ENCODE data around the gene ANXA1. TPM values are rescaled to one million over a fixed set of nuclear protein-coding genes. Genes with fewer than 3 reads are reported as not detected.

The ANXA1 gene
- total RNA-seq, 2 donors from 2014 or later: 0.82 to 8.9 TPM

DNA sequence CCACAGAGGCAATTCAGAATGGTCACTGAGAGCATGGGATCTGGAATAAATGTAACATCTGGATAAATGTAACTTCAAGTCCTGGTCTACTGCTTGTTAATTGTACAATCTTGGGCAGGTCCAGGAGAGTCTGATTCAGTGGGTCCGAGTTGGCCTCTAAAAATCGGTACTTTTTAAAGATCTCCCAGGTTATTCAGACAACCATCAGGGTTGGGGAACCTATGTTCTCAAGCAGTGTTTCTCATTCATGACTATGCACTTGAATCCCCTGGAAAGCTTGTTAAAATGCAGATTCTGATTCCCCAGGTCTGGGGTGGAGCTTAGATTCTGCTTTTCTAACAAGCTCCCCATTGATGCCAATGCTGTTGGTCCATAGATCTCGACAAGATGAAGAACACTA is 14.8 kb downstream of the ANXA1 start:
- Mint-ChIP-seq H3K27ac (no peak overlapping the region), H3K4me1 (peaks cover 8% of the 10 kb centered on the region), H3K9me3 (no peaks in the 10 kb centered on the region), H3K36me3 (ENCODE audit: low read depth) (no peaks in the 10 kb centered on the region), H3K27me3 (ENCODE audit: insufficient read depth) (peaks cover 2% of the 10 kb centered on the region), H3K4me3 (no peak overlapping the region)
- WGBS, 2 experiments (ENCODE audit: insufficient coverage in 1 of 2, insufficient read length in 1 of 2): 90 to 94% methylated on average over 2 to 3 of the region's 3 CpGs
- Histone ChIP-seq H3K36me3 (ENCODE audit: control insufficient read depth, insufficient read depth, low read length) (no peaks in the 10 kb centered on the region), H3K4me1 (ENCODE audit: control insufficient read depth, insufficient read depth, low read length) (no peaks in the 10 kb centered on the region), H3K9ac (ENCODE audit: extremely low read depth, low read length, poor library complexity, severe bottlenecking) (no peak overlapping the region), H3K9me3 (ENCODE audit: control insufficient read depth, low read length) (no peaks in the 10 kb centered on the region), H3K27ac (ENCODE audit: low read depth, low read length) (no peak overlapping the region), H3K4me3 (ENCODE audit: low read length) (no peak overlapping the region), H3K27me3 (ENCODE audit: control insufficient read depth, insufficient read depth, low read length, poor library complexity, severe bottlenecking) (no peaks in the 10 kb centered on the region)
- TF ChIP-seq, protein P1, sequence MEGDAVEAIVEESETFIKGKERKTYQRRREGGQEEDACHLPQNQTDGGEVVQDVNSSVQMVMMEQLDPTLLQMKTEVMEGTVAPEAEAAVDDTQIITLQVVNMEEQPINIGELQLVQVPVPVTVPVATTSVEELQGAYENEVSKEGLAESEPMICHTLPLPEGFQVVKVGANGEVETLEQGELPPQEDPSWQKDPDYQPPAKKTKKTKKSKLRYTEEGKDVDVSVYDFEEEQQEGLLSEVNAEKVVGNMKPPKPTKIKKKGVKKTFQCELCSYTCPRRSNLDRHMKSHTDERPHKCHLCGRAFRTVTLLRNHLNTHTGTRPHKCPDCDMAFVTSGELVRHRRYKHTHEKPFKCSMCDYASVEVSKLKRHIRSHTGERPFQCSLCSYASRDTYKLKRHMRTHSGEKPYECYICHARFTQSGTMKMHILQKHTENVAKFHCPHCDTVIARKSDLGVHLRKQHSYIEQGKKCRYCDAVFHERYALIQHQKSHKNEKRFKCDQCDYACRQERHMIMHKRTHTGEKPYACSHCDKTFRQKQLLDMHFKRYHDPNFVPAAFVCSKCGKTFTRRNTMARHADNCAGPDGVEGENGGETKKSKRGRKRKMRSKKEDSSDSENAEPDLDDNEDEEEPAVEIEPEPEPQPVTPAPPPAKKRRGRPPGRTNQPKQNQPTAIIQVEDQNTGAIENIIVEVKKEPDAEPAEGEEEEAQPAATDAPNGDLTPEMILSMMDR (conservative IDR thresholded peaks at IDR 0.05): no peak
- DNase-seq: no peak

DNA sequence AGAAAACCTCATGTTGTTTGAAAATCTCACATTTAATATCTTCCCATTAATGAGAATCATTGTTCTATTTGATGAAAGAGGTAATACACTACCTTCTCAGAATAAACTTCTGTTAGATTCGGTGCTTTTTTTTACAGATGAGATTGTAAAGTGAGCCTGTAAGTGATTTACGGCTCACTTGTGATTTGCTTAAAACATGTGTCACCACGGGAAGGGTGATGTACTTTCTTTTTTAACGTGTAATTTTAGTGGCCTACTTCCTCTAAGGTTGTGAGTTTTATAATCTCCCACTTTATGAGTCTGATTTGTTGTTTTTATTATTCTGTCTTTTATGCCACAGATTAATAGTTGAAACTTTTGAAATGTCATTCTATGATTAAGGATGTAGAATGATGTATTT is 15.9 kb downstream of the ANXA1 start:
- TF ChIP-seq, protein P1 (conservative IDR thresholded peaks at IDR 0.05): no peak
- Histone ChIP-seq H3K4me3 (ENCODE audit: low read length) (no peak overlapping the region), H3K9ac (ENCODE audit: extremely low read depth, low read length, poor library complexity, severe bottlenecking) (no peak overlapping the region), H3K27me3 (ENCODE audit: control insufficient read depth, insufficient read depth, low read length, poor library complexity, severe bottlenecking) (no peaks in the 10 kb centered on the region), H3K4me1 (ENCODE audit: control insufficient read depth, insufficient read depth, low read length) (no peaks in the 10 kb centered on the region), H3K36me3 (ENCODE audit: control insufficient read depth, insufficient read depth, low read length) (no peaks in the 10 kb centered on the region), H3K9me3 (ENCODE audit: control insufficient read depth, low read length) (no peaks in the 10 kb centered on the region), H3K27ac (ENCODE audit: low read depth, low read length) (no peak overlapping the region)
- no peak overlapping the region for H3K4me3 Mint-ChIP-seq
- H3K9me3 Mint-ChIP-seq: no peaks in the 10 kb centered on the region
- peaks cover 8% of the 10 kb centered on the region for H3K4me1 Mint-ChIP-seq
- no peak overlapping the region for H3K27ac Mint-ChIP-seq
- peaks cover 2% of the 10 kb centered on the region for H3K27me3 Mint-ChIP-seq (ENCODE audit: insufficient read depth)
- 83 to 95% methylated on average over 3 to 4 of the region's 4 CpGs for WGBS, 2 experiments (ENCODE audit: insufficient coverage in 1 of 2, insufficient read length in 1 of 2)
- no peak for DNase-seq
- H3K36me3 Mint-ChIP-seq (ENCODE audit: low read depth): no peaks in the 10 kb centered on the region

DNA sequence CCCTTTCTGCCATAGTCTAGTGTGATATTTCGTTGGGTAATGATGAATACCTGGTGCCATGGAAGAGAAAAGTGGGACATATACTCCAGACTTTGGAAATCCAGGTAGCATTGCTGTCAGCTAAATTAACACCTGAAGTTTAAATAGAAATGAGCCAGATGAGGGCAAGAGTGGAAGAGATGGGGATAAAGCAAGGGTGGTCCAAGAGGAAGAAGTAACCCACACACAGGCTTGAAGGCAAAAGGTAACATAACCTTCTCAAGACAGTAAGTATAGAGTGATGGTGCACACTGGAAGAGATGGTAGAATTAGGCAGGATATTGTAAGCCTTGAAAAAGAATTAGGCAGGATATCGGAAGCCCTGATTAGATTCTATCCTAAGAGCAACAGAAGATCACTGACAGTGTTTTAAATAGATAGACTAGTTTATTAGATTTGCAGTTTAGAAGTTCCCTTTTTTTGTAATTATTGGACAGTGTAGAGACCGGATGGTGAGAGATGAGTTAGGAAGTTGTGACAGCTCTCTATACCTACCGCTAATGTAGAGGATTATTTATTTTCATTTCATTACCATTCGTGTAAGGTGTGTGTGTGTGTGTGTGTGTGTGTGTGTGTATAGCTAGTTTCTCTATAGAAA is 16.8 kb downstream of the ANXA1 start:
- Mint-ChIP-seq H3K27ac (no peak overlapping the region), H3K4me1 (peaks cover 10% of the 10 kb centered on the region), H3K36me3 (ENCODE audit: low read depth) (no peaks in the 10 kb centered on the region), H3K27me3 (ENCODE audit: insufficient read depth) (peaks cover 2% of the 10 kb centered on the region), H3K4me3 (no peak overlapping the region), H3K9me3 (no peaks in the 10 kb centered on the region)
- Histone ChIP-seq H3K9me3 (ENCODE audit: control insufficient read depth, low read length) (no peaks in the 10 kb centered on the region), H3K9ac (ENCODE audit: extremely low read depth, low read length, poor library complexity, severe bottlenecking) (no peak overlapping the region), H3K4me3 (ENCODE audit: low read length) (no peak overlapping the region), H3K4me1 (ENCODE audit: control insufficient read depth, insufficient read depth, low read length) (no peaks in the 10 kb centered on the region), H3K36me3 (ENCODE audit: control insufficient read depth, insufficient read depth, low read length) (no peaks in the 10 kb centered on the region), H3K27ac (ENCODE audit: low read depth, low read length) (no peak overlapping the region), H3K27me3 (ENCODE audit: control insufficient read depth, insufficient read depth, low read length, poor library complexity, severe bottlenecking) (no peaks in the 10 kb centered on the region)
- DNase-seq: no peak
- WGBS, 2 experiments (ENCODE audit: insufficient coverage in 1 of 2, insufficient read length in 1 of 2): 93 to 94% methylated on average over 2 to 3 of the region's 5 CpGs
- TF ChIP-seq, protein P1 (conservative IDR thresholded peaks at IDR 0.05): no peak

All from endodermal cell (in vitro differentiated cells).